ENCODE data around the gene PDCD11. TPM values are rescaled to one million over a fixed set of nuclear protein-coding genes. Genes with fewer than 3 reads are reported as not detected.

PDCD11 gene
- total RNA-seq, 1 donor from 2014 or later: 25.1 TPM

DNA sequence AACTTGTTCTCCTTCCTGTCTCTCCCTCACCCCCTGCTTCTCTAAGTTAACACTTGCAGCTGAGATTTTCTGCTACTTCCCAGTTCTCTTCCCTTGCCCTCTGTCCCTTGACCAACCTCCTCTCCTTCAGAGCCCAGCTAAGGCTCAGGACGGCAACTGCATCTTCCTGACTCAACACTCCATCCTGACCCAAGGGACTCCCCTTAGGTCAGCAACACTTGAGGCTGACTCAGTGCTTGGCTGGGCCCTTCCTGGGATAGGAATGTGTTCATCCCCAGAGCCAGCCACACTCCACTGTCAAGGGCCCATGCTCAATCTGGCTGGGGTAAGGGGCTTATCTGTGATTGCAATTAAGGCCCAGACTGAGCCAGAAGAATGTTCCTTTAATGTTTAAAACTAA lies 52.3 kb downstream of the PDCD11 start:
- Histone ChIP-seq H3K27ac (peak overlapping the region; percentile 45), H3K36me3 (peaks cover 63% of the 10 kb centered on the region), H3K4me3 (no peak overlapping the region), H3K4me1 (peaks cover 64% of the 10 kb centered on the region), H3K27me3 (no peaks in the 10 kb centered on the region), H3K9me3 (no peaks in the 10 kb centered on the region)
- DNase-seq (no peak), ATAC-seq (no peak)
- no peak for TF ChIP-seq CTCF (IDR thresholded peaks at IDR 0.05)
- intact Hi-C loops (cut with DNase I): no loop called here

GRCh38 chr10:103449208-103450144 lies 53.0 kb downstream of the PDCD11 start:
- H3K27ac ChIP-seq: peak overlapping the region; percentile 90
- peaks cover 56% of the 10 kb centered on the region for H3K36me3 ChIP-seq
- no peaks in the 10 kb centered on the region for H3K9me3 ChIP-seq
- ATAC-seq: no peak
- intact Hi-C loops (cut with DNase I): no loop called here
- H3K27me3 ChIP-seq: no peaks in the 10 kb centered on the region
- H3K4me1 ChIP-seq: peaks cover 64% of the 10 kb centered on the region
- DNase-seq: no peak
- H3K4me3 ChIP-seq: peak overlapping the region; percentile 90
- no peak for TF ChIP-seq CTCF (IDR thresholded peaks at IDR 0.05)

- intact Hi-C loops (cut with DNase I): no loop called here
- Histone ChIP-seq H3K27ac (peak overlapping the region; percentile 90), H3K4me1 (peaks cover 63% of the 10 kb centered on the region), H3K4me3 (peak overlapping the region; percentile 90), H3K27me3 (no peaks in the 10 kb centered on the region), H3K36me3 (peaks cover 48% of the 10 kb centered on the region), H3K9me3 (no peaks in the 10 kb centered on the region)
- ATAC-seq (no peak), DNase-seq (no peak)
- no peak for TF ChIP-seq CTCF (IDR thresholded peaks at IDR 0.05)
Measured at GRCh38 chr10:103450201-103450695, 53.8 kb downstream of the PDCD11 start.

GRCh38 chr10:103451091-103451813 lies 54.8 kb downstream of the PDCD11 start:
- H3K36me3 ChIP-seq: peaks cover 44% of the 10 kb centered on the region
- no peaks in the 10 kb centered on the region for H3K9me3 ChIP-seq
- ATAC-seq (peak; percentile 70), DNase-seq (peak; percentile 82)
- peak overlapping the region; percentile 90 for H3K27ac ChIP-seq
- H3K27me3 ChIP-seq: no peaks in the 10 kb centered on the region
- H3K4me1 ChIP-seq: peaks cover 53% of the 10 kb centered on the region
- no peak for TF ChIP-seq CTCF (IDR thresholded peaks at IDR 0.05)
- intact Hi-C loops (cut with DNase I): no loop called here
- peak overlapping the region; percentile 90 for H3K4me3 ChIP-seq

- H3K9me3 ChIP-seq: no peaks in the 10 kb centered on the region
- H3K36me3 ChIP-seq: peaks cover 37% of the 10 kb centered on the region
- H3K4me3 ChIP-seq: peak within 1 kb of the TSS; percentile 90
- no peak for TF ChIP-seq CTCF (IDR thresholded peaks at IDR 0.05)
- H3K27me3 ChIP-seq: no peaks in the 10 kb centered on the region
- DNase-seq: peak; percentile 82
- H3K27ac ChIP-seq: peak within 1 kb of the TSS; percentile 90
- intact Hi-C loops (cut with DNase I): no loop called here
- ATAC-seq: peak; percentile 73
- peaks cover 46% of the 10 kb centered on the region for H3K4me1 ChIP-seq
Measured at GRCh38 chr10:103451831-103452505, 55.5 kb downstream of the PDCD11 start, which contains the start of gene CALHM2. TSS of gene CALHM2 (minus strand) at chr10:103452370. CDS start at chr10:103449941, 2,429 bp downstream.

Measured in upper lobe of right lung (tissue), 1 donor.